SKM-1 (cell line): ENCODE data around the gene LYSMD1.

Experiments
- DNase-seq: peaks from one replicate; lab custom pipeline; 2025; ENCODE audit not compliant: unreplicated experiment; lab: John Stamatoyannopoulos, UW

The LYSMD1 gene

DNA sequence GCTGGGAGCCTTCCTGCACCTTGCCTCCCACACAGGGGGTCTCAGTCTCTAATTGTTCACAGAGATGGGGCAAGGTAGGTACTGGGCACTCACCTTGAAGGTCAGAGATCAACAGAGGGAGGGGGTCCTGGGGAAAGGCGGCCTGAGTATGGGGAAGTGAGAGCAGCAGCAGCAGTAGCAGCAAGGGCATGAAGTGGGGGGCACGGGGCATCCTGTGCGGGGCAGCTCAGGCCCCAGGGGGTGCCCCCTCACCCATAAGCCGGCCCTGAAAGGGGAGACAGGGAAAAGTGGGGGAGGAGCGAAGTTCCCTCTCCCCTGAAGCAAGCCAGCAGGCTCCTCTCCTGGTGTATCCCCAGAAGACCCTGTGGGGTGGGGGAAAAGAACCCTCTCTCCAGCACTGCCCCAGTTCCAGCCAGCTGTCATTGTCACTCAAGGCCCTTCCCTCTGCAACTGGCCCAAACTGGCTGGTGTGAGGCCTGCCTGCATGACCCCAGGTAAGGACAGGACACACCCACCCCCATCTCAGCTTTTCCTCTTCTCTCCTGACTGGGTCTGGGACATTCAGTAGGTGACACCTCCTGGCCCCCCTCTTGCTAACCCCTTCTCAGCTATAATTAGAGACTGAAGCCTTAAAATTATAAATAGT is 23.2 kb downstream of the LYSMD1 start:
- no peak for DNase-seq

DNA sequence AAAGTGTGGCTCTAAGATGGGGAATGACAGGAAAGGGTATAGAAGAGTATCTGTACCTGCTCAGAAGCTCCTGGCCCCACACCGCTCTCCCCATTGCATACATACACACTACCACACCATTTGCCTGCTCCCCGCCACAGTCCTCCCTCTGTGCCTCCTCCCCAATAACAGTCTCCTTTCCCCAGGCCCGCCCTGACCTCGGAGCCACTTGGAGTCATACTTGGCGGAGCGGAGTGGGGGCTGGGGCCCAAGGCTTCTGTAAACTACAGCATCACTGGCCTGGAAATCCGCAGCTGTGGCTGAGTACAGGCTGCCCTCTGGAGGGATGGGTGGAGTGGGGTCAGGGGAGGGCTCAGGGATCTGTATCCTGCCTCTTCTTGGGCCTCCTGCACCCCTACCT is 27.9 kb downstream of the LYSMD1 start:
- no peak for DNase-seq

- DNase-seq, result no peak
Observed at GRCh38 chr1:151135433-151136385, 30.0 kb downstream of the LYSMD1 start.

DNA sequence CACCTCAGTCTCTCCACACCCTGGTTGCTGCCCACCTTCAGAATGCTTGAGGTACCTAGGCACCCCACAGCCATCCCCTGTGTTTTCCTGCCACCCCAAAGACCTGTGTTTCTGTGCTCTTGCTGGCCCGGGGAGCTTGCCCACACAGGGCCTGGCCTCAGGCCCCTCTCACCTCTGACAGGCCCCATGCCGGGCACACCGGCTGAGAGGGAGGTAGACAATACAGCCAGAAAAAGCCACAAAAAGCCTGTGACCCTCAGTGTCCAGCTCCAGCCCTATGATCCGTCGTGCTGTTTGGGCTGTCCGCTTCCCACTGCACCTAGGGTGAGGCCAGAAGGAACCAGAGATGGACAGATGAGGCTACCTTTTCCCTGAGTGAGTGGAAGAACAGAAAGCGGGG is 30.7 kb downstream of the LYSMD1 start:
- no peak for DNase-seq

- DNase-seq, result no peak
Observed at GRCh38 chr1:151134396-151134795, 31.3 kb downstream of the LYSMD1 start.

GRCh38 chr1:151133018-151133806 is 32.5 kb downstream of the LYSMD1 start:
- no peak for DNase-seq

- no peak for DNase-seq
Observed at GRCh38 chr1:151132335-151133017, 33.2 kb downstream of the LYSMD1 start.

DNA sequence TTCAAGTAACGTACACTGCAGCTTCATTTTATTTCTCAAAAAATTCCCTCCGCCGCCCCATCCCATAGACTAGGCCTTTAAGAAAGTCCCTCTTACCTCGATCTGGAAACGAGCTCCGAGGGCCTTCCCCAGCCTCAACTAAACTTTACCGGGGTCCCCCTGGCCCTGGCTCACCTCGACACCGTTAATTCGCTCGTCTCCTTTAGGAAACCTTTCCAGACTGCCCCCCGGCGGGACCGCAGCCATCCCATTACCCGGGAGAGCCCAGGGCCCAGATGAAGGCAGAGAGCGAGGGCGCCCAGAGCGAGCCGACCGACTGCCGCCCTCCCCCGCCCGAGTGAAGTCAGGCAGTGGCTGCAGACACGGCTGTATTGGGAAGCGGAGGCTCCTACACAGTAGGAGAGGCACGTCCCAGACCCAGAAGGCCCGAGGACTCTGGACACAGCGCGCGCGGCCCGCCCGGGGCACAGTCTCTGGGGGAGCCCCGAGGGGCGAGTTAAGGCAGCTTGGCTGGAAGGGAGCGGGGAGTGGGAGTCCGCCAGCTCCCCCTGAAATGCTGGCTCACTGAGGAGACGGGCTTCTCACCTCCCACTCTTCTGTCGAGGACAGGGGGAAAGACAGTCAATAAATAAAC is 33.9 kb downstream of the LYSMD1 start:
- no peak for DNase-seq

GRCh38 chr1:151130987-151131586 is 34.6 kb downstream of the LYSMD1 start:
- no peak for DNase-seq

- no peak for DNase-seq
Observed at GRCh38 chr1:151128800-151129199, 36.9 kb downstream of the LYSMD1 start.

GRCh38 chr1:151124763-151125403 is 40.8 kb downstream of the LYSMD1 start:
- no peak for DNase-seq

GRCh38 chr1:151113877-151114276 is 51.8 kb downstream of the LYSMD1 start:
- no peak for DNase-seq
